GM18951 (cell line): ENCODE data around the gene HEBP2.
"Not testable (repeated sequence)": the region's sequence is repeated elsewhere in the genome, so short reads cannot be mapped to it uniquely, and the experiment has no call there.

Experiments
- POLR2A ChIP-seq: IDR thresholded peaks from 4 replicates; pipeline ENCODE4 v1.6.1; 2011; ENCODE audit warnings: mild to moderate bottlenecking; ENCODE audit not compliant: insufficient read length, insufficient read depth; ENCODE audit errors: extremely low read depth
- in situ Hi-C: fragments of 300-500 bp; cut with MboI; formaldehyde crosslinking; loops from one replicate; pipeline ENCODE4 v1.12.0; 2022; ENCODE audit warnings: low sequenced_read_pairs, mixed read lengths, inconsistent platforms; ENCODE audit not compliant: unreplicated experiment

HEBP2 gene

GRCh38 chr6:138424004-138424904 lies 20.2 kb downstream of the HEBP2 start:
- TF ChIP-seq POLR2A, result no peak
- in situ Hi-C loops, result no loop called here

GRCh38 chr6:138425256-138425655 lies 21.2 kb downstream of the HEBP2 start:
- in situ Hi-C loops, result not testable (repeated sequence)

- TF ChIP-seq POLR2A, result no peak
- in situ Hi-C loops, result no loop called here
These were observed 22.6 kb downstream of the HEBP2 start for GRCh38 chr6:138426500-138427123.

DNA sequence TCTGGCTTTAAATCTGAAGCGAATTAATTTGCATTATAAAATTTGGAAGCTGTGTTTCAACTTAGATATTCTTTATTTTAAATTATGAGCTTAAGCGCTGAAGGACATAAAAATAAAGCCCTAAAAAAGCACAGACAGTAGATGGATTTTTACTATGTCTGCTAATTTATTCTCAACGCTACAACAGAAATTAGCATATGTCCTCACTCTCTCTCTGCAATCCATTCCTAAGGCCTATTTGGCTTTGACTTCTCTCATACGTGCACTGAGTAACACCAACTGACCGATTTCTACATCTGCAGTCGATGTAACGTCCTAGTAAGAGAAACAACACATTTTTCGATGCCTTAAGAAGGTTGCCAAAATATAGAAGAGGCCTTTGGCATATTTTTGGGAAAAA lies 23.7 kb downstream of the HEBP2 start:
- TF ChIP-seq POLR2A, result no peak
- in situ Hi-C loops, result no loop called here

GRCh38 chr6:138428944-138429598 lies 25.0 kb downstream of the HEBP2 start:
- TF ChIP-seq POLR2A, result no peak
- in situ Hi-C loops, result no loop called here

DNA sequence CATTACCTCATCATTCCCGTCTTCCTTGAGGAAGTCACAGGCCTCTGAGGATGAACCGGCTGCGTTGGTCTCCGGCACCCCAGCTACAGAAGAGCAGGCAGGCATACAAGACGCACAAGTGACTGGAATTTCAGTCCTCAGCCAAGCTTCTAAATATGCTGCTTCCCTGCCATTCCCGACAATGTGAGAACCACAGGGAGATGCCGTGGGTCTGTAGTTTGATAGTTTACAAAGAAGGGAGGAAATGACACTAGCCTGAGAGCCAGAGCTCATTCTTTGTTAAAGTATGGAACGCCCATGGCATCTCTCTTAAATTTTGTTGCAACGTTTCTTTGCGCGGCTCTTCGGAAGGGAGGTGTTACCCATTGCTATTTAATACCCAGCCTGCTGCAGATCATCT lies 25.7 kb downstream of the HEBP2 start:
- no peak for TF ChIP-seq POLR2A
- in situ Hi-C loops, result loop anchor here (5.0 kb wide), 1 partner anchor 88 kb away; no protein-coding TSS in a partner anchor

DNA sequence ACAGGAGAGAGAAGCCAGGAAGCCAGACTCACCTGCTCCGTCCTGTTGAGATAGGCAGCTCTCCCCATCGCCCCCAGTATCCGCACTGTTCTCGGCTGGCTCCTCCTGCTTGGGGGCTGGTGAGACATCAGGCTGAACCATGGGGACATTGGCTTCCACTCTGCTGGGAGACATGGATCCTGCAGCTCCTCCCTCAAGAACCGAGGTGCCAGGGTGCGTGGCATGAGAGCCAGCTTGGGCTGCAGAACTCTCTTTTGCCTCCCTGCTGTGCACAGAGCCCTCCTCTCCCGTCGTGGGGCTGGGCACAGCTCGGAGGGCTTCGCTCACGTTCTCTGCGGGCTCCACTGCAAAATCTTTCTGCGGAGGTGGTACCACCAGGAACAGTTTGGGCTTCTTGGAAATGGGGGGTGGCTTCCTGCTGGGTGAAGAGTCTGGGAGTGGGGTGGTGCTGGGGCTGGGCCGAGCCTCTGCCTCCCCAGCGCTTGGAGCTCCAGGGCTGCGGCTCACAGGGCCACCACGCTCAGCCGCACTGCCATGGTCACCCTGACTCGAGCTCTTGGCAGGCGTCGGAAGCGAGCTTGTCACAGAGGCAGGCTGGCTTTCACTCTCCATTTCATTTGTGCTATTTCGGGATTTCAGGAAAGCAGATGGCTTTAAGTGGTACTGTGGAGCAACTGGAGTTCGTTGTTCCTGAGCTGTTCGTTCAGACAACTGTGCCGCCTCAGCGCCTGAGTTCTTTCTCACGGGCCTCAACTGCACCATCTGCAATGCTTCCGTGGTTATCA lies 26.5 kb downstream of the HEBP2 start:
- in situ Hi-C loops, result loop anchor here (5.0 kb wide), 1 partner anchor 87 kb away; no protein-coding TSS in a partner anchor
- no peak for TF ChIP-seq POLR2A

- no peak for TF ChIP-seq POLR2A
- in situ Hi-C loops, result loop anchor here (5.0 kb wide), 1 partner anchor 86 kb away; no protein-coding TSS in a partner anchor
These were observed 27.4 kb downstream of the HEBP2 start for GRCh38 chr6:138431256-138432062.

GRCh38 chr6:138432063-138432356 lies 28.0 kb downstream of the HEBP2 start:
- TF ChIP-seq POLR2A, result no peak
- in situ Hi-C loops, result loop anchor here (5.0 kb wide), 1 partner anchor 85 kb away; no protein-coding TSS in a partner anchor

GRCh38 chr6:138434096-138434495 lies 30.1 kb downstream of the HEBP2 start:
- no peak for TF ChIP-seq POLR2A
- in situ Hi-C loops, result loop anchor here (5.0 kb wide), 1 partner anchor 83 kb away; no protein-coding TSS in a partner anchor

GRCh38 chr6:138434925-138435324 lies 30.9 kb downstream of the HEBP2 start:
- in situ Hi-C loops, result loop anchor here (5.0 kb wide), 1 partner anchor 82 kb away; no protein-coding TSS in a partner anchor
- no peak for TF ChIP-seq POLR2A

DNA sequence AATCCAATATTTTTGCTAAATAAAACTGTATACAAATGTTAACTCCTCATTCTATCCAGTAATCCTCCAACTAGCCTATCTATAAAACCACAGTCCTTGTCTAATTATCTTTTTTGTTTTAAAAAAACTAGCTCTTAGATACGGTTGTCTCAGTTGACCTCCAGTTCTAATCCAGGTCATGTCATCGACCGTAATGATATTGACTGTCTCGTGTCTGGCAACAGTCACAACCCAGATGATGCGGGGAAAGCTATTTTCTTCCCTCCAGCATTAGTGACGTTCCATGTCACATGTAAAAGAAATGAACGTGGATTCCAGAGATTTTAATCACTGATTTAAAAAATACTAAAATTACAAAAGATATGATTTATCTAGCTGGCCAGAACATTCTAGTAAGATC lies 35.5 kb downstream of the HEBP2 start:
- no peak for TF ChIP-seq POLR2A
- in situ Hi-C loops, result no loop called here
